ENCODE results near the gene SNTG2.

DNA sequence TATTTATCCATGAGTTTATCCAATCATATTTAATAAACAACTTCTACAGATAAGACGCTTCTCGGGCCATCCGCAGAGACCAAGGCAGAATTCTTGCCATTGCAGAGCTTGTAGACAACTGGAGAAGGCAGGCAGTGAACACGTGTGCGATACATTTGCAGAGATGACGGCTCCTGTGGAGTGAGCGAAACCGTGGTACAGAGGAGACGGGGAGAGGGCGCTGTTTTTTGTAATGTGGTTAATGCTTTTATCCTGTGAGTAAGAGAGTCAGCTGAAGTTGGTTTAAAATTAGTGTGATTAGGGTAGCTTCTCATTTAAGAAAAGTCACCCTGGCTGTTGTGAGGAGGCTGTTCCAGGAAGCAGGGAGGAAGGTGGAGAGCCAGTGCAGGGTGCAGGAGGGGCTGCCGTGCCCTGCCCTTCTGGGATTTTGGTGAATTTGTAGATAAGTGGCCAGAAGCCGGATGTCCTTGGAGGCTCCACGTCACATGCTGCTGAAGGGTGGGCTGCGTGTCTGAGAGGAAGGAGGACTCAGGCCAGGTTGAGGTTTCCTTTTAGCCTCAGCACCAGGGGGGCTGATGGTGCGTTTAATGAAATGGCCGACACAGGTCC lies 151.4 kb downstream of the SNTG2 start:
- TF ChIP-seq, protein P1, sequence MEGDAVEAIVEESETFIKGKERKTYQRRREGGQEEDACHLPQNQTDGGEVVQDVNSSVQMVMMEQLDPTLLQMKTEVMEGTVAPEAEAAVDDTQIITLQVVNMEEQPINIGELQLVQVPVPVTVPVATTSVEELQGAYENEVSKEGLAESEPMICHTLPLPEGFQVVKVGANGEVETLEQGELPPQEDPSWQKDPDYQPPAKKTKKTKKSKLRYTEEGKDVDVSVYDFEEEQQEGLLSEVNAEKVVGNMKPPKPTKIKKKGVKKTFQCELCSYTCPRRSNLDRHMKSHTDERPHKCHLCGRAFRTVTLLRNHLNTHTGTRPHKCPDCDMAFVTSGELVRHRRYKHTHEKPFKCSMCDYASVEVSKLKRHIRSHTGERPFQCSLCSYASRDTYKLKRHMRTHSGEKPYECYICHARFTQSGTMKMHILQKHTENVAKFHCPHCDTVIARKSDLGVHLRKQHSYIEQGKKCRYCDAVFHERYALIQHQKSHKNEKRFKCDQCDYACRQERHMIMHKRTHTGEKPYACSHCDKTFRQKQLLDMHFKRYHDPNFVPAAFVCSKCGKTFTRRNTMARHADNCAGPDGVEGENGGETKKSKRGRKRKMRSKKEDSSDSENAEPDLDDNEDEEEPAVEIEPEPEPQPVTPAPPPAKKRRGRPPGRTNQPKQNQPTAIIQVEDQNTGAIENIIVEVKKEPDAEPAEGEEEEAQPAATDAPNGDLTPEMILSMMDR (IDR thresholded peaks at IDR 0.05): no peak
- no peak for TF ChIP-seq POLR2A (IDR thresholded peaks at IDR 0.05)

All from esophagus squamous epithelium (tissue), 4 donors.